Measurements from ENCODE around the gene PALLD.

GRCh38 chr4:168584321-168584771 is 87.5 kb downstream of the PALLD start:
- TF ChIP-seq CTCF (IDR thresholded peaks at IDR 0.05; ENCODE audit: borderline replicate concordance, extremely low read depth, low read length, poor library complexity, severe bottlenecking) (no peak), EZH2 (IDR thresholded peaks at IDR 0.05; ENCODE audit: borderline replicate concordance, low read depth, low read length, severe bottlenecking) (no peak)
